ENCODE measurements around the gene OIP5. TPM values are rescaled to one million over a fixed set of nuclear protein-coding genes. Genes with fewer than 3 reads are reported as not detected.

OIP5 gene
- polyA plus RNA-seq, 1 experiment: 3.9 TPM

- Histone ChIP-seq H3K27ac (ENCODE audit: low read depth, low read length) (no peak overlapping the region), H3K9me3 (ENCODE audit: control insufficient read depth, insufficient read depth, low read length) (no peaks in the 10 kb centered on the region), H3K27me3 (ENCODE audit: control insufficient read depth, insufficient read depth, low read length) (no peaks in the 10 kb centered on the region), H3K4me3 (ENCODE audit: low read depth, low read length) (no peak overlapping the region)
- TF ChIP-seq, protein P1, sequence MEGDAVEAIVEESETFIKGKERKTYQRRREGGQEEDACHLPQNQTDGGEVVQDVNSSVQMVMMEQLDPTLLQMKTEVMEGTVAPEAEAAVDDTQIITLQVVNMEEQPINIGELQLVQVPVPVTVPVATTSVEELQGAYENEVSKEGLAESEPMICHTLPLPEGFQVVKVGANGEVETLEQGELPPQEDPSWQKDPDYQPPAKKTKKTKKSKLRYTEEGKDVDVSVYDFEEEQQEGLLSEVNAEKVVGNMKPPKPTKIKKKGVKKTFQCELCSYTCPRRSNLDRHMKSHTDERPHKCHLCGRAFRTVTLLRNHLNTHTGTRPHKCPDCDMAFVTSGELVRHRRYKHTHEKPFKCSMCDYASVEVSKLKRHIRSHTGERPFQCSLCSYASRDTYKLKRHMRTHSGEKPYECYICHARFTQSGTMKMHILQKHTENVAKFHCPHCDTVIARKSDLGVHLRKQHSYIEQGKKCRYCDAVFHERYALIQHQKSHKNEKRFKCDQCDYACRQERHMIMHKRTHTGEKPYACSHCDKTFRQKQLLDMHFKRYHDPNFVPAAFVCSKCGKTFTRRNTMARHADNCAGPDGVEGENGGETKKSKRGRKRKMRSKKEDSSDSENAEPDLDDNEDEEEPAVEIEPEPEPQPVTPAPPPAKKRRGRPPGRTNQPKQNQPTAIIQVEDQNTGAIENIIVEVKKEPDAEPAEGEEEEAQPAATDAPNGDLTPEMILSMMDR (IDR thresholded peaks at IDR 0.05; ENCODE audit: low read depth, low read length): no peak
- ChIA-PET POLR2A (no interaction called here), CTCF (no interaction called here)
- no peak for DNase-seq (ENCODE audit: low read depth, low spot score)
These were observed 14.8 kb upstream of the OIP5 start for GRCh38 chr15:41347236-41347635.

DNA sequence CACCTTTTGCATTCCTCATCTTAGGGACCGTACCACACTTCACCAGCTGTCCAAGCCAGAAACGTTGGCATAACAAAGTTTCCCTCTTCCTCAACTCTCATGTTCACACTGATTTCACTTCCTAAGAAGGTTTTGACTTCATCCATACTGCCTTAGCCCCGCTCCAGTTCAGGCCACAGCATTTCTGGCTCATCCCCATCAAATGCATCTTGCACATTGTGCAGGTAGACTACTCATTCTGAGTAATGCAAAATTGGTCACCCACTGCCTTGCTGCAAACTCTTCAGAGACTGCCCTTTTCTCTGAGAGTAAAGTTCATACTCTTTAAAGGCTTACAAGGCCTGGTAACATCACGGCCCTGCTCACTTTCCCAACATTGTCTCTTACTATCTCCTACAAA lies 9.1 kb upstream of the OIP5 start:
- no peak for DNase-seq (ENCODE audit: low read depth, low spot score)
- CTCF ChIA-PET: no interaction called here
- TF ChIP-seq, protein P1 (IDR thresholded peaks at IDR 0.05; ENCODE audit: low read depth, low read length): no peak
- POLR2A ChIA-PET: no interaction called here
- H3K4me3 ChIP-seq (ENCODE audit: low read depth, low read length): no peak overlapping the region
- no peak overlapping the region for H3K27ac ChIP-seq (ENCODE audit: low read depth, low read length)
- no peaks in the 10 kb centered on the region for H3K9me3 ChIP-seq (ENCODE audit: control insufficient read depth, insufficient read depth, low read length)
- H3K27me3 ChIP-seq (ENCODE audit: control insufficient read depth, insufficient read depth, low read length): no peaks in the 10 kb centered on the region

GRCh38 chr15:41340189-41340695 lies 7.9 kb upstream of the OIP5 start:
- POLR2A ChIA-PET: no interaction called here
- CTCF ChIA-PET: no interaction called here
- Histone ChIP-seq H3K9me3 (ENCODE audit: control insufficient read depth, insufficient read depth, low read length) (no peaks in the 10 kb centered on the region), H3K4me3 (ENCODE audit: low read depth, low read length) (no peak overlapping the region), H3K27me3 (ENCODE audit: control insufficient read depth, insufficient read depth, low read length) (no peaks in the 10 kb centered on the region), H3K27ac (ENCODE audit: low read depth, low read length) (no peak overlapping the region)
- DNase-seq (ENCODE audit: low read depth, low spot score): no peak
- TF ChIP-seq, protein P1 (IDR thresholded peaks at IDR 0.05; ENCODE audit: low read depth, low read length): no peak

DNA sequence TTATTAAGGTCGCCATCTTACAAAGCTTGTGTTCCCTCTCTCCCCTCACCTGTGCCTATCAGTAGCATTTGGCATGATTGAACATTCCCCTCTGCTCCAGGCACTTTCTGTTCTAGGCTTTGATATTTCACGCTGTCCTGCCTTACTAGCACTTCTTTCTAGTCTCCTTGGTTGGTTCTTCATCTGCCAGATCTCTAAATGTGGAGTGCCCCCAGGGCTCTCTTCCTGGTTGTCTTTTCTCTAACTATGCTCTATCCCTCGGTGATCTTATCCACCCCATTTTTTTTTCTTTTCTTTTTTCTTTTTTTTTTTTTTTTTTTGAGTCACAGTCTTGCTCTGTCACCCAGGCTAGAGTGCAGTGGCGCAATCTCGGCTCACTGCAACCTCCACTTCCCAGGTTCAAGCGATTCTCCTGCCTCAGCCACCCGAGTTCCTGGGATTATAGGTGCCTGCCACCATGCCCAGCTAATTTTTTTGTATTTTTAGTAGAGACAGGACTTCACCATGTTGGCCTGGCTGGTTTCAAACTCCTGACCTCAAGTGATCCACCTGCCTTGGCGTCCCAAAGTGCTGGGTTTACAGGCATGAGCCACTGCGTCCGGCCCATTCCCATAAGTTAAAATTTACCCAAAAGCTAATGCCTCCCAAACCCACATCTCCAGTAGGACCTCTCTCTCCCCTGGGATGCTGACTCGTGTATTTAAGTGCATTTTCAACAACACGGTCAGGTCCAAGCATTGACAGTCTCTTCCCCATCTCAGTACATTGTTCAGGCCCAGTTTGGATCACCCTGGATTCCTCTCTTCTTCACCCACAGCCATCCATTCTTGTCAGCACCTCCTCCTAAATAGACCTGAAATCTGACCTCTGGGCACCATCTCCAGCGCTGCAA lies 5.5 kb upstream of the OIP5 start:
- no peaks in the 10 kb centered on the region for H3K9me3 ChIP-seq (ENCODE audit: control insufficient read depth, insufficient read depth, low read length)
- H3K4me3 ChIP-seq (ENCODE audit: low read depth, low read length): no peak overlapping the region
- DNase-seq (ENCODE audit: low read depth, low spot score): no peak
- H3K27ac ChIP-seq (ENCODE audit: low read depth, low read length): no peak overlapping the region
- no peaks in the 10 kb centered on the region for H3K27me3 ChIP-seq (ENCODE audit: control insufficient read depth, insufficient read depth, low read length)
- ChIA-PET POLR2A (no interaction called here), CTCF (no interaction called here)
- TF ChIP-seq, protein P1 (IDR thresholded peaks at IDR 0.05; ENCODE audit: low read depth, low read length): no peak

DNA sequence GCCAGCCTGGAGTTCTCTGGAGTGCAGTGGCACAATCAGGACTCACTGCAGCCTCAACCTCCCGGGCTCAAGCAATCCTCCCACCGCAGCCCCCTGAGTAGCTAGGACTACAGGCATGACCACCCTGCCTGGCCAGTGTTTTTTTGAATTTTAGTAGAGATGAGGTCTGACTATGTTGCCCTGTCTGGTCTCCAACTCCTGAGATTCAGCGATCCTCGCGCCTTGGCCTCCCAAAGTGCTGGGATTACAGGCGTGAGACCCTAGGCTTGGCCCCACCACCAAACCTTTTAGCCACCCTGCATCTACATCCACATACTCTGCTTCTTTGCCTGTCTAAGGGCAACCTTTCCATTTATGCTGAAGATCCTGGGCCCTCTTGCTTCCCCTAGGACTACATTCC lies 4.7 kb upstream of the OIP5 start:
- ChIA-PET POLR2A (no interaction called here), CTCF (no interaction called here)
- no peak for DNase-seq (ENCODE audit: low read depth, low spot score)
- Histone ChIP-seq H3K27ac (ENCODE audit: low read depth, low read length) (no peak overlapping the region), H3K4me3 (ENCODE audit: low read depth, low read length) (no peak overlapping the region), H3K27me3 (ENCODE audit: control insufficient read depth, insufficient read depth, low read length) (no peaks in the 10 kb centered on the region), H3K9me3 (ENCODE audit: control insufficient read depth, insufficient read depth, low read length) (no peaks in the 10 kb centered on the region)
- TF ChIP-seq, protein P1 (IDR thresholded peaks at IDR 0.05; ENCODE audit: low read depth, low read length): no peak
